WERI-Rb-1 (cell line): Measurements from ENCODE around the gene C12orf54.
"Not testable (repeated sequence)": the region's sequence is repeated elsewhere in the genome, so short reads cannot be mapped to it uniquely, and the experiment has no call there.

Experiments
- DNase-seq: peaks from one replicate; pipeline ENCODE4 v3.0.0-alpha.2; 2020
- H3K27ac ChIP-seq: fragments of 250-450 bp; sonication (Bioruptor Pico); 2 replicates; pipeline ENCODE4 v1.5.1; 2020; ENCODE audit warnings: mild to moderate bottlenecking, moderate library complexity
- H3K27me3 ChIP-seq: fragments of 250-450 bp; sonication (Bioruptor Pico); 2 replicates; pipeline ENCODE4 v1.5.1; 2021; ENCODE audit warnings: mild to moderate bottlenecking, low read depth, moderate library complexity; ENCODE audit not compliant: insufficient read depth, severe bottlenecking
- H3K36me3 ChIP-seq: fragments of 250-450 bp; sonication (Bioruptor Pico); 2 replicates; pipeline ENCODE4 v1.5.1; 2020; ENCODE audit warnings: mild to moderate bottlenecking, moderate library complexity
- H3K4me3 ChIP-seq: 2 replicates; pipeline ENCODE4 v1.5.1; 2011; ENCODE audit warnings: low read depth, mild to moderate bottlenecking, control low read depth, low read length
- H3K9me3 ChIP-seq: fragments of 250-450 bp; sonication (Bioruptor Pico); 2 replicates; pipeline ENCODE4 v1.5.1; 2021; ENCODE audit warnings: mild to moderate bottlenecking, moderate library complexity; ENCODE audit not compliant: severe bottlenecking
- TF ChIP-seq, protein P1 (sequence below): IDR thresholded peaks from 2 replicates; pipeline ENCODE4 v1.5.1; 2011; ENCODE audit warnings: low read depth, mild to moderate bottlenecking, control low read depth, inconsistent platforms, low read length

C12orf54 gene

DNA sequence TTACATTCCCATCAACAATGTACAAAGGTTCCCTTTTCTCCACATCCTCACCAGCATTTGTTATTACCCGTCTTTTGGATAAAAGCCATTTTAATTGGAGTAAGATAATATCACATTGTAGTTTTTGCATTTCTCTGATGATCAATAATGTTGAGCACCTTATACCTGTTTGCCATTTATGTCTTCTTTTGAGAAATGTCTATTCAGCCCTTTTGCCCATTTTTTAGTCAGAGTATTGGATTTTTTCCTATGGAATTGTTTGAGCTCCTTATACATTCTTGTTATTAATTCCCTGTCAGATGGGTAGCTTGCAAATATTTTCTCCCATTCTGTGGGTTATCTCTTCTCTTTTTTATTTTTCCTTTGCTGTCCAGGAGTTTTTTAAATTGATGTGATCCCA is 32.4 kb downstream of the C12orf54 start:
- no peak for DNase-seq
- H3K4me3 ChIP-seq, result no peak overlapping the region
- TF ChIP-seq, protein P1, sequence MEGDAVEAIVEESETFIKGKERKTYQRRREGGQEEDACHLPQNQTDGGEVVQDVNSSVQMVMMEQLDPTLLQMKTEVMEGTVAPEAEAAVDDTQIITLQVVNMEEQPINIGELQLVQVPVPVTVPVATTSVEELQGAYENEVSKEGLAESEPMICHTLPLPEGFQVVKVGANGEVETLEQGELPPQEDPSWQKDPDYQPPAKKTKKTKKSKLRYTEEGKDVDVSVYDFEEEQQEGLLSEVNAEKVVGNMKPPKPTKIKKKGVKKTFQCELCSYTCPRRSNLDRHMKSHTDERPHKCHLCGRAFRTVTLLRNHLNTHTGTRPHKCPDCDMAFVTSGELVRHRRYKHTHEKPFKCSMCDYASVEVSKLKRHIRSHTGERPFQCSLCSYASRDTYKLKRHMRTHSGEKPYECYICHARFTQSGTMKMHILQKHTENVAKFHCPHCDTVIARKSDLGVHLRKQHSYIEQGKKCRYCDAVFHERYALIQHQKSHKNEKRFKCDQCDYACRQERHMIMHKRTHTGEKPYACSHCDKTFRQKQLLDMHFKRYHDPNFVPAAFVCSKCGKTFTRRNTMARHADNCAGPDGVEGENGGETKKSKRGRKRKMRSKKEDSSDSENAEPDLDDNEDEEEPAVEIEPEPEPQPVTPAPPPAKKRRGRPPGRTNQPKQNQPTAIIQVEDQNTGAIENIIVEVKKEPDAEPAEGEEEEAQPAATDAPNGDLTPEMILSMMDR, result no peak
- no peak overlapping the region for H3K27ac ChIP-seq
- H3K36me3 ChIP-seq, result no peaks in the 10 kb centered on the region
- no peaks in the 10 kb centered on the region for H3K9me3 ChIP-seq
- peaks cover 27% of the 10 kb centered on the region for H3K27me3 ChIP-seq

DNA sequence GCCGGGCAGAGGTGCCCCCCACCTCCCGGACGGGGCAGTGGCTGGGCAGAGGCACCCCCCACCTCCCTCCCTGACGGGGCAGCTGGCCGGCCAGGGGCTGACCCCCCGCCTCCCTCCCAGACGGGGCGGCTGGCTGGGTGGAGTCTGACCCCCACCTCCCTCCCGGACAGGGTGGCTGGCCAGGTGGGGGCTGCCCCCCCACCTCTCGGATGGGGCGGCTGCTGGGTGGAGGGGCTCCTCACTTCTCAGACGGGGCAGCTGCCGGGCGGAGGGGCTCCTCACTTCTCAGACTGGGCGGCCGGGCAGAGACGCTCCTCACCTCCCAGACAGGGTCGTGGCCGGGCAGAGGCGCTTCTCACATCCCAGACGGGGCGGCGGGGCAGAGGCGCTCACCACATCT is 38.1 kb downstream of the C12orf54 start:
- H3K4me3 ChIP-seq, H3K9me3 ChIP-seq, DNase-seq, H3K27ac ChIP-seq, H3K36me3 ChIP-seq: not testable (repeated sequence)
- peaks cover 21% of the 10 kb centered on the region for H3K27me3 ChIP-seq

DNA sequence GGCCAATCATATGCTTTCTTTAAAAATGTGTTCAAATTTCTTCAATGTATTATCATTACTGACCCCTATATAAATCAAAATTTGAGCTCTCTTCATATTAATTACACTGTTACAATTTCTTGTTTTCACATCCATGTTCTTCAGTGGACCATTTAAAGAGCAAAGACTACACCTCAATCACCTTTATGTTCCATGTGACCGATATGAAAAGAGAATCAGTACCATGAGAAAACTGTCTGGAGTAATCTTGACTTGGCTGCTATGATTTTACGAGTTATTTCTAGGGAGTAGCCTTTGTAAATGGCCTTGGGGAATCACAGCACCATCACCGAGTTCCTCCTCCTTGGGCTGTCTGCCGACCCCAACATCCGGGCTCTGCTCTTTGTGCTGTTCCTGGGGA is 43.0 kb downstream of the C12orf54 start, which contains the start of gene OR8S1:
OR8S1 (plus strand) TSS at position 301 of the 400 bp plus-strand sequence; CDS start at position 301, 0 bp downstream.
- Histone ChIP-seq H3K9me3 (peaks cover 4% of the 10 kb centered on the region), H3K36me3 (no peaks in the 10 kb centered on the region), H3K27ac (no peak within 1 kb of the TSS), H3K4me3 (no peak within 1 kb of the TSS), H3K27me3 (peaks cover 53% of the 10 kb centered on the region)
- TF ChIP-seq, protein P1, result no peak
- DNase-seq, result no peak

DNA sequence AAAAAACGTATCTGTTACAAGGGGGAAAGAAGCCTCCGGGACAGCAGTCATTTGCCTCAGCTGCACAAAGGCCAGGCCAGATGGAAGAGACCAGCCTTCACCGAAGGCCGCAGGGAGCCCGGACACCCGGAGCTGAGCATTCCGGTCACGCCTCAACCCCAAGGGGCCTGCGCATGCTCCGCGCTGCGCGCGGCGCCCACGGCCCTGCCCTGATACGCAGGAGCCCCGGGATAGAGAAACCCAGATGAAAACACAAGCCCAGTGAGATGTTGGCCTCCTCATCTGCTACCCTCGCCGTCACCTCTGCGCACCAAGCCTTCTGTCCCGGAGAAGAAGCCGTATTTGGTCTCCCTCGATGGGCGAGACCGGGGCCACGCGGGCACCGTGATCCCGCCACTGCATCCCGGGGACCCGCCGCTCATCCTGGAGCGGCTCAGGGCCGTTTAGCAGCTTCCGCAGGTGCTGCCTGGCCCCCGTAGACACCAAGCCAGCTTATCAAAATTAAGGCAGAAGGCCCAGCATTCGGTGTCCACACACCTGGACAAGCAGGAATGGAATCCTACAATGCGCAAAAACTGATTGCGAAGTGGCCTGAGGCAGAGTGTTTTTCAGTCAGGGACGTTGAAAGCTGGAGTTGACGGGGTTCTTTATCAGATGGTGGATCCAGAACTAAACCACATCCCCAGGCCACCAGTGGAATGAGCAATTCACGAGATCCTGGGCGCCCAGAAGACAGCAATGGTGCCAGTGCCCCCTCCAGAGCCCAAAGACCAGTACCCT is 45.8 kb downstream of the C12orf54 start:
- Histone ChIP-seq H3K4me3 (no peak overlapping the region), H3K27me3 (peaks cover 64% of the 10 kb centered on the region), H3K27ac (no peak overlapping the region), H3K36me3 (no peaks in the 10 kb centered on the region), H3K9me3 (peaks cover 4% of the 10 kb centered on the region)
- TF ChIP-seq, protein P1, result no peak
- DNase-seq, result no peak

DNA sequence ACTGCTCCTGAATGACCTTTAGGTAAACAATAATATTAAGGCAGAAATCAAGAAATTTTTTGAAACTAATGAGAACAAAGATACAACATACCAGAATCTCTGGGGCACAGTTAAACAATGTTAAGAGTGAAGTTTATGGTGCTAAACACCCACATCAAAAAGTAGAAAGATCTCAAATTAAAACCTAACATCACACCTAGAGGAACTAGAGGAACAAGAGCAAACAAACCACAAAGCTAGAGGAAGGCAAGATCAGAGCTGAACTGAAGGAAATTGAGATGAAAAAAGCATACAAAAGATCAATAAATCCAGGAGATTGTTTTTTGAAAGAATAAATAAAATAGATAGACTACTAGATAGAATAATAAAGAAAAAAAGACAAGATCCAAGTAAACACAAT is 50.3 kb downstream of the C12orf54 start:
- Histone ChIP-seq H3K27me3 (peaks cover 41% of the 10 kb centered on the region), H3K27ac (no peak overlapping the region), H3K9me3 (peaks cover 4% of the 10 kb centered on the region), H3K4me3 (no peak overlapping the region), H3K36me3 (no peaks in the 10 kb centered on the region)
- TF ChIP-seq, protein P1, result no peak
- DNase-seq, result no peak

DNA sequence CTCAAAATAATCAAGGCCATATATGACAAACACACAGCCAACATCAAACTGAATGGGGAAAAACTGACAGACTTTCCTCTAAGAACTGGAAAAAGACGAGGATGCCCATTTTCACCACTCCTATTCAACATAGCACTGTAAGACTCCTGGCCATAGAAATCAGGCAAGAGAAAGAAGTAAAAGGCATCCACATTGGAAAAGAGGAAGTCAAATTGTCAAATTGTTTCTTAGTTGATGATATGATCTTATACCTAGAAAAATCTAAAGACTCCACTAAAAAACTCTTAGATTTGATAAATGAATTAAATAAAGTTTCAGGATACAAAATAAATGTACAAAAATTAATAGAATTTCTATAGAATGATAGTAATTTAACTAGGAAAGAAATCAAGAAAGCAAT is 54.3 kb downstream of the C12orf54 start:
- DNase-seq, result no peak
- no peaks in the 10 kb centered on the region for H3K9me3 ChIP-seq

More for the DNA sequence above, 54.3 kb downstream of the C12orf54 start:
- Histone ChIP-seq H3K36me3 (no peaks in the 10 kb centered on the region), H3K27ac (no peak overlapping the region), H3K27me3 (peaks cover 8% of the 10 kb centered on the region), H3K4me3 (no peak overlapping the region)
- TF ChIP-seq, protein P1, result no peak
